Esophagus muscularis mucosa (tissue), 4 donors: Measurements from ENCODE around the gene ZNF581. TPM values are rescaled to one million over a fixed set of nuclear protein-coding genes. Genes with fewer than 3 reads are reported as not detected.

ENCODE experiments used
- DNase-seq: peaks from one replicate; pipeline ENCODE4 v3.0.0-alpha.2; 2017; ENCODE audit errors: extremely low spot score
- H3K27ac ChIP-seq, 4 donors: fragments of 200-600 bp; sonication (generic); replicated peaks in 1 of 4; 1 replicate in 3 of 4; 2 replicates in 1 of 4; pipeline ENCODE4 v1.5.1; 2016 to 2019; ENCODE audit warnings: mild to moderate bottlenecking in 1 of 4
- H3K27me3 ChIP-seq, 4 donors: fragments of 200-600 bp; sonication (generic); one replicate each; pipeline versions ENCODE4 v1.5.1 to v1.6.0; 2016 to 2019
- H3K36me3 ChIP-seq, 4 donors: fragments of 200-600 bp; sonication (generic); one replicate each; pipeline ENCODE4 v1.5.1; 2016 to 2019
- H3K4me1 ChIP-seq, 4 donors: fragments of 200-600 bp; sonication (generic); one replicate each; pipeline ENCODE4 v1.5.1; 2016 to 2019
- H3K4me3 ChIP-seq, 4 donors: fragments of 200-600 bp; sonication (generic); 1 replicate in 2 of 4; 2 replicates in 2 of 4; pipeline ENCODE4 v1.5.1; 2016 to 2019; ENCODE audit warnings: mild to moderate bottlenecking in 4 of 4, moderate library complexity in 1 of 4
- H3K9me3 ChIP-seq, 4 donors: fragments of 200-600 bp; sonication (generic); 1 replicate in 3 of 4; 2 replicates in 1 of 4; pipeline ENCODE4 v1.5.1; 2016 to 2019
- EP300 ChIP-seq: sonication (generic); formaldehyde crosslinking; IDR thresholded peaks from one replicate; pipeline ENCODE4 v1.6.1; 2017; ENCODE audit warnings: antibody characterized with exemption
- POLR2A ChIP-seq: fragments of 450-650 bp; IDR thresholded peaks from one replicate; pipeline ENCODE4 v1.6.1; 2017; ENCODE audit warnings: antibody characterized with exemption, moderate library complexity, mild to moderate bottlenecking, low read depth
- POLR2AphosphoS5 ChIP-seq, 2 donors: sonication (generic); formaldehyde crosslinking; IDR thresholded peaks; one replicate each; pipeline ENCODE4 v1.6.1; 2017; ENCODE audit warnings: antibody characterized with exemption in 2 of 2
- WGBS: methylation state at CpG from one replicate; pipeline ENCODE4 v1.1.5; 2018; 5-methylcytosine and 5-hydroxymethylcytosine counted together
- intact Hi-C: fragments of 100-400 bp; cut with DNase I; formaldehyde crosslinking; loops from one replicate; pipeline ENCODE4 v1.15.1; 2023
- total RNA-seq, 4 donors: library from RNA; depleted of rRNA; stranded (reverse); fragments of >200 nt; gene quantifications; one replicate each; pipeline versions ENCODE4 v1.1.0 to v1.2.1, GENCODE V29; 2016
- TF ChIP-seq, protein P1 (sequence below), 3 experiments: fragments of 200-600 bp in 2 of 3; fragments of 450-650 bp in 1 of 3; sonication (generic) in 2 of 3; IDR thresholded peaks; one replicate each; pipeline ENCODE4 v1.5.1; 2017 to 2019; ENCODE audit warnings: antibody characterized with exemption in 3 of 3, mild to moderate bottlenecking in 2 of 3, moderate library complexity in 1 of 3

Gene ZNF581
- total RNA-seq, 4 donors from 2014 or later, result 13.3 to 26.6 (median 18.2) TPM

DNA sequence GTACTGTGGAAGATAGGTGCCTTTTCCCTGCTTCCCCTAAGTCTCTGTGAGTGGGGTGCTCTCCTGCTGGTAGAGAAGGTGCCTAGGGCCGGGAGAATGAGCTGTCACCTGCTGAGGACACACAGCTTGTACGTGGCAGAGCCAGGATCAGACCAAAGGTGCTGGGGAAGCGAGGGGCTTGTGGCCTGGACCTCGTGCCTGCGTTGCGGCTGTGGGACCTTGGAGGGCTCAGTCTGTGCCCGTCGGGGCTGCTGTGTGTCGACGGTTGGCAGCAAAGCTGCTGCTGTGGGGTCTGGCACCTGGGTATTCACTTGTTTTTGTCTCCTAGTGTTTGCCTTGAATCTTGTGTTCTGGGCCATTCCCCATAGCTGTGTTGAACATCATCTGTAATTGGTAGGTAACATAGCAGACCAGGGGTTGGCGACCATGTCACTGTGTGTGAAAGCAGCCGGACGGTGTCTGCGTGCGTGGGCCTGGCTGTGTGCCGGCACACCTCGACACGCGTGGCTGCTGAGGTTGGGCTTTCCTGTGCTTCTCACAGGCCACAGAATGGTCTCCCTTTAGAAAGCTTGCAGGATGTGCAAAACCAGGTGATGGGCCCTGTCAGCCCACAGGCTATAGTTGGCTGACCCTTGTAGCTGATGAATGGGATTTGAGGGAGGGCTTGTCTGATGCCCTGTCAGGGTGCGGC lies 20.5 kb downstream of the ZNF581 start:
- 91% methylated on average over 13 of the region's 20 CpGs for WGBS
- no peaks in the 10 kb centered on the region for H3K9me3 ChIP-seq
- peaks cover 94 to 100% (median 99%) of the 10 kb centered on the region in 4 donors for H3K36me3 ChIP-seq
- H3K4me1 ChIP-seq, result peaks cover 11 to 43% (median 17%) of the 10 kb centered on the region in 4 donors
- no peak for DNase-seq
- H3K27me3 ChIP-seq, result no peaks in the 10 kb centered on the region
- intact Hi-C loops, result no loop called here
- no peak for TF ChIP-seq EP300
- TF ChIP-seq, protein P1, sequence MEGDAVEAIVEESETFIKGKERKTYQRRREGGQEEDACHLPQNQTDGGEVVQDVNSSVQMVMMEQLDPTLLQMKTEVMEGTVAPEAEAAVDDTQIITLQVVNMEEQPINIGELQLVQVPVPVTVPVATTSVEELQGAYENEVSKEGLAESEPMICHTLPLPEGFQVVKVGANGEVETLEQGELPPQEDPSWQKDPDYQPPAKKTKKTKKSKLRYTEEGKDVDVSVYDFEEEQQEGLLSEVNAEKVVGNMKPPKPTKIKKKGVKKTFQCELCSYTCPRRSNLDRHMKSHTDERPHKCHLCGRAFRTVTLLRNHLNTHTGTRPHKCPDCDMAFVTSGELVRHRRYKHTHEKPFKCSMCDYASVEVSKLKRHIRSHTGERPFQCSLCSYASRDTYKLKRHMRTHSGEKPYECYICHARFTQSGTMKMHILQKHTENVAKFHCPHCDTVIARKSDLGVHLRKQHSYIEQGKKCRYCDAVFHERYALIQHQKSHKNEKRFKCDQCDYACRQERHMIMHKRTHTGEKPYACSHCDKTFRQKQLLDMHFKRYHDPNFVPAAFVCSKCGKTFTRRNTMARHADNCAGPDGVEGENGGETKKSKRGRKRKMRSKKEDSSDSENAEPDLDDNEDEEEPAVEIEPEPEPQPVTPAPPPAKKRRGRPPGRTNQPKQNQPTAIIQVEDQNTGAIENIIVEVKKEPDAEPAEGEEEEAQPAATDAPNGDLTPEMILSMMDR (IDR thresholded peaks at IDR 0.05), result no peak
- no peak for TF ChIP-seq POLR2AphosphoS5 (IDR thresholded peaks at IDR 0.05)
- TF ChIP-seq POLR2A, result no peak
- no peak overlapping the region for H3K27ac ChIP-seq
- no peak overlapping the region for H3K4me3 ChIP-seq

DNA sequence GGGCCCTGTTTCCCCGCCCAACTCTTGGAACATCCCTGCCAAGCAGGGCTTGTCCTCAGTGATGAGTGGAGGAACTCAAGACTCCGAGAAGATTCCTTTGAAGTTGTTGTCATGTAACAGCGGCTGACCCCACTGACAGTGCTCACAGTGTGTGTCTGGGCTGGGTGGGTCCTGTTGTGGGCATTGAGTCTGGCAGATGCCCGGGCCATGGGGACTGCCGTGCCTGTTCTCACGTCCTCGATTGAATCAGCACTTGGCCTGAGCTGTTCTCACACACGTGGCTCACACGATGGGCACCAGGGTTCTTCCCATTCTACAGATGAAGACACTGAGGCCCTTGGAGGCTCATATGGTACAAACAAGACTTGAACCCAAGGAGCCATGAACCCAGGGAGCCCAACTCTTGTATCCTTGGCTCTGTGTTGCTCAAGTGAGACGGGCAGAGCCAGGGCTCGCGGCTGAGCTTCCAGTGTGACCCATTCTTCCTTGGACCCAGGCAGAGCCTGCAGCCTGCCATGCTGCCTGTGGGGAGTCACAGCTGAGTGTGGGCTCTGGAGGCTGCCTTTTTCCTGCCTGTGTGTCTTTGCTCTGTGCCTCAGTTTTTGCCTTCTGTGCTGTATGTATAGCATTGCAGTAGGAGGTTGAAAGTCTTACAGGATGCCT lies 23.0 kb downstream of the ZNF581 start:
- no peak overlapping the region for H3K27ac ChIP-seq
- no peaks in the 10 kb centered on the region for H3K27me3 ChIP-seq
- H3K4me1 ChIP-seq, result peaks cover 0 to 39% (median 9%) of the 10 kb centered on the region in 4 donors
- H3K9me3 ChIP-seq, result no peaks in the 10 kb centered on the region
- WGBS, result 96% methylated on average over 5 of the region's 12 CpGs
- TF ChIP-seq POLR2A (no peak), EP300 (no peak), POLR2AphosphoS5 (IDR thresholded peaks at IDR 0.05) (no peak)
- no peak overlapping the region for H3K4me3 ChIP-seq
- intact Hi-C loops, result no loop called here
- DNase-seq, result no peak
- H3K36me3 ChIP-seq, result peaks cover 92 to 100% (median 99%) of the 10 kb centered on the region in 4 donors

DNA sequence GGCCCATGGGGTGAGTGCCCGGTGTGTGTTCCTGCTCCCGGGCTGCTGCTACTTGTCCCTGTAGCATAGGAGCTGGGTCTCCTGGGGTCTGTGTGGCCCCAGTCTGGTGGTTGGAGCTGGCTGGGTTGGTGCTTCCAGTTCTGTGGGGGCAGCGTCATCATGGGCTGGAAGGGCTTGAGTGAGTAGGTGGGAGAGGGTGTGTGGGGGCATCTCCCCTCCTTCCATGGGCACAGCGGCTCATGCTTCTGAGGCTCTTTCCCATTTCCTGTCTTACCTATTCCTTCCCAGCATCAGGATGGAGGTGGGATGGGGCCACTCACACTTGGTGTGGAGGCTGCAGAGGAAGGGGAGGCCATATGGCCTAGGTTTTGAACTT lies 23.5 kb downstream of the ZNF581 start:
- H3K4me3 ChIP-seq, result no peak overlapping the region
- TF ChIP-seq POLR2AphosphoS5 (IDR thresholded peaks at IDR 0.05), result no peak
- no peak for TF ChIP-seq POLR2A
- TF ChIP-seq, protein P1 (IDR thresholded peaks at IDR 0.05), result no peak
- no peak for TF ChIP-seq EP300
- WGBS, result 89% methylated on average over 4 of the region's 4 CpGs
- H3K27ac ChIP-seq, result no peak overlapping the region
- H3K27me3 ChIP-seq, result no peaks in the 10 kb centered on the region
- H3K9me3 ChIP-seq, result no peaks in the 10 kb centered on the region
- no peak for DNase-seq
- intact Hi-C loops, result no loop called here
- peaks cover 87 to 98% (median 97%) of the 10 kb centered on the region in 4 donors for H3K36me3 ChIP-seq
- H3K4me1 ChIP-seq, result peaks cover 0 to 44% (median 11%) of the 10 kb centered on the region in 4 donors

DNA sequence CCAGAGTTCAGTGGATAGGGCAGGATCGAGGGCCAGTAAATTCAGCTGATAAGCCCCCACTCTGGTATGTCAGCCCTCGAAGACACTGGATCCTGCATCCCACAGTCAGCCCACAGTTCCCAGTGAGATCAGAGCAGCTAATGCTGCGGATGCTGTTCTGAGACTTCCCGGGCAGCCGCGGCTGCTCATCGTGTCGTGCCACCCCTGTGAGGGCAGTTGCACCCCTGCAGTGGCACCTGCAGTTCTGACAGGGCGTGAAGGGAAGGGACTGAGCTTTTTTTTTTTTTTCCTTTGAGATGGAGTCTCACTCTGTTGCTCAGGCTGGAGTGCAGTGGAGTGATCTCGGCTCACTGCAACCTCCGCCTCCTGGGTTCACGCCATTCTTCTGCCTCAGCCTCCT lies 24.1 kb downstream of the ZNF581 start:
- H3K36me3 ChIP-seq, result peaks cover 82 to 97% (median 92%) of the 10 kb centered on the region in 4 donors
- H3K27ac ChIP-seq, result no peak overlapping the region
- DNase-seq, result no peak
- no peaks in the 10 kb centered on the region for H3K9me3 ChIP-seq
- no peak overlapping the region for H3K4me3 ChIP-seq
- 91% methylated on average over 7 of the region's 12 CpGs for WGBS
- intact Hi-C loops, result no loop called here
- H3K4me1 ChIP-seq, result peaks cover 0 to 43% (median 14%) of the 10 kb centered on the region in 4 donors
- H3K27me3 ChIP-seq, result no peaks in the 10 kb centered on the region
- TF ChIP-seq POLR2AphosphoS5 (IDR thresholded peaks at IDR 0.05) (no peak), EP300 (no peak), POLR2A (no peak)
- TF ChIP-seq, protein P1 (IDR thresholded peaks at IDR 0.05), result no peak

DNA sequence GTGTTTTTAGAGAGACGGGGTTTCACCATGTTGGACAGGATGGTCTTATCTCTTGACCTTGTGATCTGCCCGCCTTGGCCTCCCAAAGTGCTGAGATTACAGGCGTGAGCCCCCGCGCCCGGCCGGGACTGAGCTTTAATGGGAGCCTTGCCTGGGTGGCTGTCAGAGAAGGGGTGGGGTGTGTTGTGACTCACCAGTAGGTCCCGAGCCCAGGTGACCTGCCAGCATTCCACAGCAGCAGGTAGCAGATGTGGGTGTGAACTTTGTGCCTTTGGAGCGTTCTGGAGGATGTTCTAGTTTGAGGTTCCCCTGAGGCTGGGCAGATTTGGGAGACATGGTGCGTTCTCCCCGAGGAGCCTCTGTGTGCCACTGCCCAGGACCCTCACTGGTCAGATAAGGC lies 24.5 kb downstream of the ZNF581 start:
- TF ChIP-seq, protein P1 (IDR thresholded peaks at IDR 0.05), result no peak
- TF ChIP-seq POLR2AphosphoS5 (IDR thresholded peaks at IDR 0.05), result no peak
- DNase-seq, result no peak
- intact Hi-C loops, result no loop called here
- Histone ChIP-seq H3K36me3 (peaks cover 77 to 97% (median 90%) of the 10 kb centered on the region in 4 donors), H3K9me3 (no peaks in the 10 kb centered on the region), H3K27ac (no peak overlapping the region), H3K4me1 (peaks cover 0 to 41% (median 14%) of the 10 kb centered on the region in 4 donors), H3K27me3 (no peaks in the 10 kb centered on the region), H3K4me3 (no peak overlapping the region)
- 72% methylated on average over 9 of the region's 11 CpGs for WGBS
